ENCODE data around the gene WIPF1. TPM values are rescaled to one million over a fixed set of nuclear protein-coding genes. Genes with fewer than 3 reads are reported as not detected.
A peak's percentile ranks its signal among the peaks of the same experiment; 100 is the strongest.

WIPF1 gene
- total and polyA plus RNA-seq, 8 donors = 30.7 to 117 (median 33.4) TPM

DNA sequence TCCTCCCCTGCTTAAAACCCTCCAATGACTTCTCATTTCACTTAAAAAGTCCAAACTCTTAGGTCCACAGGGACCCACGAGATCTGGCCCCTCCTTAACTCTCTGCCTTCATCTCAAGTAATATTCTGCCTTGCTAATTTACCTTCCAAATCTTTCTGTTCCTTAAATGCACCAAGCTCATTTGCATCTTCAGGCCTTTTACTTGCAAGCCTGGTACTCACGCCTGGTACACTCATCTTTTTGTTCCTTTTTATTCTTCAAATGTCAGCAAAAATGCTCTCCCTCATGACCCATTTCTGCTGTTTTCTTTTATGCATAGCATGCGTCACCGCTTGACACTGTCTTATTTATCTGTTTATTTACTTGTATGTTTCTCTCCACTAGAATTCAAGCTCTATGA, 2.7 kb upstream of the WIPF1 start:
- Histone ChIP-seq H3K27ac (peak overlapping the region; percentile 49 to 88), H3K4me1 (peaks cover 0 to 50% of the 10 kb centered on the region in 2 donors), H3K27me3 (no peaks in the 10 kb centered on the region), H3K4me3 (no peak overlapping the region), H3K36me3 (no peaks in the 10 kb centered on the region), H3K9me3 (no peaks in the 10 kb centered on the region)
- intact Hi-C loops (cut with DNase I) = loop anchor here in 1 of 2 donors (10.0 kb wide), 2 partner anchors 84 to 136 kb away; no protein-coding TSS in a partner anchor
- ATAC-seq = peak; percentile 53
- no peak for DNase-seq
- TF ChIP-seq, protein P1, sequence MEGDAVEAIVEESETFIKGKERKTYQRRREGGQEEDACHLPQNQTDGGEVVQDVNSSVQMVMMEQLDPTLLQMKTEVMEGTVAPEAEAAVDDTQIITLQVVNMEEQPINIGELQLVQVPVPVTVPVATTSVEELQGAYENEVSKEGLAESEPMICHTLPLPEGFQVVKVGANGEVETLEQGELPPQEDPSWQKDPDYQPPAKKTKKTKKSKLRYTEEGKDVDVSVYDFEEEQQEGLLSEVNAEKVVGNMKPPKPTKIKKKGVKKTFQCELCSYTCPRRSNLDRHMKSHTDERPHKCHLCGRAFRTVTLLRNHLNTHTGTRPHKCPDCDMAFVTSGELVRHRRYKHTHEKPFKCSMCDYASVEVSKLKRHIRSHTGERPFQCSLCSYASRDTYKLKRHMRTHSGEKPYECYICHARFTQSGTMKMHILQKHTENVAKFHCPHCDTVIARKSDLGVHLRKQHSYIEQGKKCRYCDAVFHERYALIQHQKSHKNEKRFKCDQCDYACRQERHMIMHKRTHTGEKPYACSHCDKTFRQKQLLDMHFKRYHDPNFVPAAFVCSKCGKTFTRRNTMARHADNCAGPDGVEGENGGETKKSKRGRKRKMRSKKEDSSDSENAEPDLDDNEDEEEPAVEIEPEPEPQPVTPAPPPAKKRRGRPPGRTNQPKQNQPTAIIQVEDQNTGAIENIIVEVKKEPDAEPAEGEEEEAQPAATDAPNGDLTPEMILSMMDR (IDR thresholded peaks at IDR 0.05) = no peak

DNA sequence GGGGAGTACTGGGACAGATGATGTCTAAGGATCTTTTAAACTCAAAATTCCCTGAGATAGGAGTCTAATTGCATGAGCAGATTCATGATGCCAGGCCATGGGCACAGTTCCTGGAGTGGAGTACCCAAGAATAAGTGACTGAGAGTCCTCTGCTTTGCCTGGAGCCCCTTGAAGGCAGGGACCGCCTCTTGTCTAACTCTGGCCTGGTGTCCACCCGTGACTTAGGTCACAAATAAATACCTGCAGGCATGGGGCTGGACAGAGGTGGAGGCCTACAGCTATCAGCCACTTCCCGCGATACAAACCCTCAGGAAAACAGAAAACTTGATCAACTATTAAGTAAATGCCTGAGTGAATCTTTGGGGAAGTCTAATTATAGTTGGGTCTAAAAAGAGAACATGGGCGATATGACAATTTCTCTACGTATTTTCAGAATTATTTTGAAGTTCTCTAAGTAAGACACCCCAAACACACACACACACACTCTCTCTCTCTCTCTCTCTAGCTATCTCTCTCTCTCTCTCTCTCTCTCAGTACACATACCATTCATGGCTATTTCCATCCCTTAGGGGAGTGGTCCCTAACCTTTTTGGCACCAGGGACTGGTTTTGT, 1.8 kb upstream of the WIPF1 start:
- H3K4me3 ChIP-seq = no peak overlapping the region
- intact Hi-C loops (cut with DNase I) = no loop called here
- peak overlapping the region; percentile 50 to 88 for H3K27ac ChIP-seq
- no peak for DNase-seq
- no peaks in the 10 kb centered on the region for H3K9me3 ChIP-seq
- ATAC-seq = no peak
- TF ChIP-seq, protein P1 (IDR thresholded peaks at IDR 0.05) = no peak
- no peaks in the 10 kb centered on the region for H3K27me3 ChIP-seq
- no peaks in the 10 kb centered on the region for H3K36me3 ChIP-seq
- peaks cover 0 to 55% of the 10 kb centered on the region in 2 donors for H3K4me1 ChIP-seq

DNA sequence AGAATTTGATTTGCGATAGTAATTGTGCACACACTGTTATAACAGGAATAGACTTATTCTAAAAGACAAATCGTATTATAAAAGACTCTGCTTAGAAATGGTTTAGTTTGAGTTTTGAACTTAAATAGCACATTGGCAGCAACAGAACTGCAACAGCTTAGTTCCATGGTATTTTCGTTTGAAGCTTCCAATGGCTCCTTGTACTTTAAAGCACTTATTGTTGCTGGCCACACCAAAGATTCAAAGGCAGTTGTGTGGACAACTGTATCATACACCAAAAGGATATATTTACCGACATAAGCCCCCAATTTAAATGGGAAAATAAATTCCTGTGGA, 627 bp downstream of the WIPF1 start:
- no peak for DNase-seq
- Histone ChIP-seq H3K9me3 (no peaks in the 10 kb centered on the region), H3K36me3 (no peaks in the 10 kb centered on the region), H3K27ac (peak overlapping the region; percentile 86 to 88), H3K27me3 (no peaks in the 10 kb centered on the region), H3K4me3 (peak overlapping the region; percentile 6 to 40), H3K4me1 (peaks cover 0 to 66% of the 10 kb centered on the region in 2 donors)
- intact Hi-C loops (cut with DNase I) = no loop called here
- no peak for ATAC-seq
- TF ChIP-seq, protein P1 (IDR thresholded peaks at IDR 0.05) = no peak

DNA sequence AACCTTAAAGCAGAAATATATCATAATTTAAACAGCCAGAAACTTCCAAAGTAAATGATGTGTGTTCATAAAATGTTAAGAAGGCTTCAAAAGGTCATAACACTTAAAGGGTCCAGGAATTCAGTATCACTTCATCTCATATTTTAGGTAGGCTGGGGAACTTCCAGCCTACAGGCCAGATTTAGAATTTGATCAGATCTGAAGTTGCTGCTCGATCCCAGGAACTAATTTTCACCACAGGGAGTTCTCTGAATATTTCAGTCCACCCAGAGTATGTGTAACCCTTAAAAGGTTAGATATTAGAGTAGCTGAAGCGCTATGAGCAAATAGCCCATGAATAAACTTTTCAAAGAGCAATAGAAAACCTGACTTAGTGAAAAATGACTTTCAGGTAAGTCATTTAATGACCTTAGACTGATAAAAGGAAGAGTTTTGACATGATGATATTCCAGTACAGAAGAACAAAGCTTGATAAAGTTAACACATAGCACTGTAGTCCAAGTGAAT, 1.7 kb downstream of the WIPF1 start:
- ATAC-seq = no peak
- no peaks in the 10 kb centered on the region for H3K27me3 ChIP-seq
- H3K27ac ChIP-seq = peak overlapping the region; percentile 86 to 88
- H3K36me3 ChIP-seq = no peaks in the 10 kb centered on the region
- TF ChIP-seq, protein P1 (IDR thresholded peaks at IDR 0.05) = no peak
- peak overlapping the region in 1 of 2 donors; percentile 40 for H3K4me3 ChIP-seq
- DNase-seq = no peak
- H3K4me1 ChIP-seq = peaks cover 0 to 64% of the 10 kb centered on the region in 2 donors
- intact Hi-C loops (cut with DNase I) = no loop called here
- H3K9me3 ChIP-seq = no peaks in the 10 kb centered on the region

DNA sequence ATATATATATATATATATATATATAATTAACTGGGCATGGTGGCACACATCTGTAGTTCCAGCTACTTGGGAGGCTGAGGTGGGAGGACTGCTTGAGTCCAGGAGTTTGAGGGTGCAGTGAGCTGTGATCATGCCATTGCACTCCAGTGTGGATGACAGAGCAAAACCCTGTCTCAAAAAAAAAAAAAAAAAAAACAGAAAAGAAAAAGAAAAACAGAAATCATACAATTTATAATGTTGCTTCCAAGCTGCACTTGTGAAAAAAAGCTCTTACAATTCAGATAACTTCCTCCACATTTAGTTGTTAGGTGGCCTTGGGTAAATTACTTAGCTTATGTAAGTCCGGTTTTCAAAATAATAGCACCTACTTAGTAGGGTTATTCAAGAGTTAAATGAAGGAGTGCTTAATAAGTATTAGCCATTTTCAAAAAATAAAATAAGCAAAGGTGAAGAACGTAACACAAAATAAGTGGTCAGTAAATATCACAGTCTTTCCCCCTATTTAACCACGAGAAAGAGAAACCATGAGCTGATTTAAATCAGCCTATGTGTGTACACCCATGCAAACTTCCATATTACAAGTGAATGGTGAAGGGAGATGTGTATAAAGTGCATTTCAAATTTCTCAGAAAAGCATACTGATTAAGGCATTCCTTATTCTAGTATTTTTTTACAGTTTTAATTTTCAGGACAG, 2.3 kb downstream of the WIPF1 start:
- peak overlapping the region; percentile 86 to 88 for H3K27ac ChIP-seq
- no peaks in the 10 kb centered on the region for H3K9me3 ChIP-seq
- peak overlapping the region in 1 of 2 donors; percentile 40 for H3K4me3 ChIP-seq
- no peaks in the 10 kb centered on the region for H3K27me3 ChIP-seq
- intact Hi-C loops (cut with DNase I) = no loop called here
- no peaks in the 10 kb centered on the region for H3K36me3 ChIP-seq
- TF ChIP-seq, protein P1 (IDR thresholded peaks at IDR 0.05) = no peak
- no peak for DNase-seq
- ATAC-seq = no peak
- H3K4me1 ChIP-seq = peaks cover 0 to 66% of the 10 kb centered on the region in 2 donors
